ENCODE measurements around the gene CITED2. TPM values are rescaled to one million over a fixed set of nuclear protein-coding genes. Genes with fewer than 3 reads are reported as not detected.

The CITED2 gene
- total RNA-seq, 1 experiment from 2014 or later = 54.0 TPM

DNA sequence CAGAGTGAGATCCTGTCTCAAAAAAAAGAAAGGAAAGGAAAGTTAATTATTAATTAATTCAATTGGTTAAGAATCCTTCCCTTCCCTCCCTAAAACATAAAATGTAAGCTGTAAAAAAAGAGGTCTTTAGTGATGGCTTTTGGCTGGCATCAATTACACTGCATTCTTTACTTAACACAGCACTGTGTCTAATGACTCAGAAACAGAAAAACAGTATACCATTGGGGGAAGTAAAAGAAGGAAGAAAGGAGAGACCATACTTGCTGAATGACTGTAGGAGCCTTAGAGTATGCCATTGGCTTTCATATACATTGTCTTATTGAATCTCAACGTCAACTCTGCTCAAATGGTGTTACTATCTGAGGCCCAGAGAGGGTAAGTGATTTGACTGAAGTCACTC lies 18.3 kb upstream of the CITED2 start:
- peak in 1 of 2 experiments; percentile 60 for DNase-seq
- H3K4me2 ChIP-seq = no peak overlapping the region
- no peak overlapping the region for H3K4me3 ChIP-seq
- no peaks in the 10 kb centered on the region for H4K20me1 ChIP-seq (ENCODE audit: insufficient read depth)
- 0 out of 2 replicates have a peak, but pooled peaks cover 7% of the 10 kb centered on the region for H3K4me1 ChIP-seq (replicated peaks; ENCODE audit: insufficient read depth)
- no peaks in the 10 kb centered on the region for H3K9me3 ChIP-seq (ENCODE audit: insufficient read depth, low read depth)
- H2AFZ ChIP-seq = no peak overlapping the region
- H3K9me2 ChIP-seq (ENCODE audit: insufficient read depth) = no peaks in the 10 kb centered on the region
- H3K79me2 ChIP-seq (ENCODE audit: low read depth) = no peaks in the 10 kb centered on the region
- intact Hi-C loops (cut with micrococcal nuclease; ENCODE audit: unreplicated experiment) = no loop called here
- no peak overlapping the region for H3K27ac ChIP-seq
- BruUV-seq (replicated peaks) = no TSS peak
- ChIA-PET CTCF (no interaction called here), POLR2A (ENCODE audit: unreplicated experiment) (no interaction called here)
- TF ChIP-seq, protein P1, sequence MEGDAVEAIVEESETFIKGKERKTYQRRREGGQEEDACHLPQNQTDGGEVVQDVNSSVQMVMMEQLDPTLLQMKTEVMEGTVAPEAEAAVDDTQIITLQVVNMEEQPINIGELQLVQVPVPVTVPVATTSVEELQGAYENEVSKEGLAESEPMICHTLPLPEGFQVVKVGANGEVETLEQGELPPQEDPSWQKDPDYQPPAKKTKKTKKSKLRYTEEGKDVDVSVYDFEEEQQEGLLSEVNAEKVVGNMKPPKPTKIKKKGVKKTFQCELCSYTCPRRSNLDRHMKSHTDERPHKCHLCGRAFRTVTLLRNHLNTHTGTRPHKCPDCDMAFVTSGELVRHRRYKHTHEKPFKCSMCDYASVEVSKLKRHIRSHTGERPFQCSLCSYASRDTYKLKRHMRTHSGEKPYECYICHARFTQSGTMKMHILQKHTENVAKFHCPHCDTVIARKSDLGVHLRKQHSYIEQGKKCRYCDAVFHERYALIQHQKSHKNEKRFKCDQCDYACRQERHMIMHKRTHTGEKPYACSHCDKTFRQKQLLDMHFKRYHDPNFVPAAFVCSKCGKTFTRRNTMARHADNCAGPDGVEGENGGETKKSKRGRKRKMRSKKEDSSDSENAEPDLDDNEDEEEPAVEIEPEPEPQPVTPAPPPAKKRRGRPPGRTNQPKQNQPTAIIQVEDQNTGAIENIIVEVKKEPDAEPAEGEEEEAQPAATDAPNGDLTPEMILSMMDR (conservative IDR thresholded peaks at IDR 0.05) = no peak
- no peak for TF ChIP-seq EZH2 (IDR thresholded peaks at IDR 0.05; ENCODE audit: low read depth)
- no peaks in the 10 kb centered on the region for H3K27me3 ChIP-seq (ENCODE audit: insufficient read depth, low read depth)
- H3F3A ChIP-seq (ENCODE audit: insufficient read depth, low read depth) = 0 out of 2 replicates have a peak, but pooled peaks cover 4% of the 10 kb centered on the region
- H3K36me3 ChIP-seq (ENCODE audit: low read depth) = no peaks in the 10 kb centered on the region

DNA sequence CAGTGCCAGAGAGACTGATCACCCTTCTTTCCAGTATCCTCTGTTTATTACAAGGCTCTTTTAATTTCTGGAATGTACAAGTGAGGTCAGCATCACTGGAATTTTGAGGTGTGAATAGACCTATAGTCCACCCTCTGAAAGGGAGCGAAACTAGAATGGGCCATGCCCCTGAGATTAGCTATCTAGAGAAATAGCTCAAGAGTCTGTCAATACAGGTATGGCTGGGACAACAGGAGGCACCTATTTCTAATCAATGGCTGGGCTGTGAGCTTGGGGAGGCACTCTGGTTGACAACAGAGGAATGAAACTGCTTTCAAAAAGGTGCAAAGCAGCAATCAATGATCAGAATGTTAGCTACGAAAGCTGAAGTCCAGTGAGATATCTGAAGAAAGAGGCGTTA lies 17.3 kb upstream of the CITED2 start:
- Histone ChIP-seq H3K79me2 (ENCODE audit: low read depth) (no peaks in the 10 kb centered on the region), H3F3A (ENCODE audit: insufficient read depth, low read depth) (0 out of 2 replicates have a peak, but pooled peaks cover 4% of the 10 kb centered on the region), H2AFZ (no peak overlapping the region), H3K4me2 (no peak overlapping the region), H3K4me3 (no peak overlapping the region), H3K9me2 (ENCODE audit: insufficient read depth) (no peaks in the 10 kb centered on the region), H4K20me1 (ENCODE audit: insufficient read depth) (no peaks in the 10 kb centered on the region), H3K4me1 (replicated peaks; ENCODE audit: insufficient read depth) (0 out of 2 replicates have a peak, but pooled peaks cover 11% of the 10 kb centered on the region), H3K36me3 (ENCODE audit: low read depth) (no peaks in the 10 kb centered on the region), H3K9me3 (ENCODE audit: insufficient read depth, low read depth) (no peaks in the 10 kb centered on the region), H3K27me3 (ENCODE audit: insufficient read depth, low read depth) (no peaks in the 10 kb centered on the region), H3K27ac (no peak overlapping the region)
- no peak for DNase-seq
- intact Hi-C loops (cut with micrococcal nuclease; ENCODE audit: unreplicated experiment) = no loop called here
- no TSS peak for BruUV-seq (replicated peaks)
- no peak for TF ChIP-seq EZH2 (IDR thresholded peaks at IDR 0.05; ENCODE audit: low read depth)
- TF ChIP-seq, protein P1 (conservative IDR thresholded peaks at IDR 0.05) = no peak
- POLR2A ChIA-PET (ENCODE audit: unreplicated experiment) = no interaction called here
- CTCF ChIA-PET = no interaction called here

DNA sequence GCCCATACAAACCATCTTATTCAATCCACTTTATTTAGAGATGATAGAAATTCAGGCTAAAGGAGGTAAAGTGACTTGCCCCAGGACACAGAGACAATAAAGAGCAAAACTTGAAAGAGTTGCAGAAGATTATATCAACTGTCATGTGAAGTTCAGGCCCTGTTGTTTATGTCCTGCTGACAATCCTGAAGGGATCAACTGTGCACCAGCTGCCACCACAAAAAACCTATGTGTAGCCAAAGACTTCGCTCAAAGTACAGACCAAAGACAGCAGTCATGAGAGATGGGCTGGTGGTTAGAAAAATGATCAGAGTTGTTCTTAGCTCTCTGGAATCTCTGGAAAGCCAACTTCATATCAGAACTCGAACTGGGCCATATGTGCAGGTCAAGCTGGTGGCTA lies 16.0 kb upstream of the CITED2 start:
- Histone ChIP-seq H3K4me2 (no peak overlapping the region), H2AFZ (no peak overlapping the region), H3K79me2 (ENCODE audit: low read depth) (no peaks in the 10 kb centered on the region), H3K4me3 (no peak overlapping the region), H3F3A (ENCODE audit: insufficient read depth, low read depth) (0 out of 2 replicates have a peak, but pooled peaks cover 4% of the 10 kb centered on the region), H3K4me1 (replicated peaks; ENCODE audit: insufficient read depth) (0 out of 2 replicates have a peak, but pooled peaks cover 12% of the 10 kb centered on the region), H3K27ac (no peak overlapping the region), H3K9me3 (ENCODE audit: insufficient read depth, low read depth) (no peaks in the 10 kb centered on the region), H3K27me3 (ENCODE audit: insufficient read depth, low read depth) (no peaks in the 10 kb centered on the region), H3K9me2 (ENCODE audit: insufficient read depth) (no peaks in the 10 kb centered on the region), H3K36me3 (ENCODE audit: low read depth) (no peaks in the 10 kb centered on the region), H4K20me1 (ENCODE audit: insufficient read depth) (no peaks in the 10 kb centered on the region)
- no TSS peak for BruUV-seq (replicated peaks)
- no peak for TF ChIP-seq EZH2 (IDR thresholded peaks at IDR 0.05; ENCODE audit: low read depth)
- TF ChIP-seq, protein P1 (conservative IDR thresholded peaks at IDR 0.05) = no peak
- intact Hi-C loops (cut with micrococcal nuclease; ENCODE audit: unreplicated experiment) = no loop called here
- no peak for DNase-seq
- ChIA-PET CTCF (no interaction called here), POLR2A (ENCODE audit: unreplicated experiment) (no interaction called here)

All from PC-9 (cell line).